Kidney (tissue), 14 donors: ENCODE data around the gene ZSWIM3. TPM values are rescaled to one million over a fixed set of nuclear protein-coding genes. Genes with fewer than 3 reads are reported as not detected.

Experiments
- DNase-seq, 5 donors: peaks; one replicate each; pipeline ENCODE4 v3.0.0-alpha.2; 2013 to 2020
- FAIRE-seq: peaks from 2 replicates; lab custom pipeline; 2012; peaks lifted over from hg19 to GRCh38; lab: Jason Lieb, UNC
- H3K27ac ChIP-seq, 2 donors: one replicate each; pipeline ENCODE4 v1.7.0; 2013; ENCODE audit warnings: low read depth in 2 of 2, low read length in 2 of 2, inconsistent platforms in 1 of 2
- H3K27me3 ChIP-seq: one replicate; pipeline ENCODE4 v1.7.1; 2013; ENCODE audit warnings: low read length, inconsistent platforms; ENCODE audit not compliant: control insufficient read depth, insufficient read depth
- H3K36me3 ChIP-seq, 3 donors: one replicate each; pipeline versions ENCODE4 v1.7.0 to v1.7.1; 2013; ENCODE audit warnings: low read length in 3 of 3, control low read depth in 1 of 3, inconsistent platforms in 1 of 3; ENCODE audit not compliant: insufficient read depth in 3 of 3, control insufficient read depth in 2 of 3
- H3K4me1 ChIP-seq, 3 donors: one replicate each; pipeline versions ENCODE4 v1.7.0 to v1.7.1; 2013; ENCODE audit warnings: low read length in 3 of 3, inconsistent platforms in 1 of 3, low read depth in 1 of 3; ENCODE audit not compliant: control insufficient read depth in 2 of 3, insufficient read depth in 2 of 3
- H3K4me3 ChIP-seq, 3 donors: one replicate each; pipeline versions ENCODE4 v1.7.0 to v1.8.1; 2013; ENCODE audit warnings: low read length in 3 of 3, control low read depth in 1 of 3, inconsistent platforms in 1 of 3
- H3K9ac ChIP-seq, 3 donors: one replicate each; pipeline versions ENCODE4 v1.7.0 to v1.7.1; 2013; ENCODE audit warnings: low read length in 3 of 3, control low read depth in 1 of 3, inconsistent platforms in 1 of 3
- H3K9me3 ChIP-seq, 3 donors: one replicate each; pipeline versions ENCODE4 v1.7.0 to v1.7.1; 2013; ENCODE audit warnings: low read length in 3 of 3, control low read depth in 1 of 3, inconsistent platforms in 1 of 3; ENCODE audit not compliant: control insufficient read depth in 2 of 3, insufficient read depth in 1 of 3
- intact Hi-C: fragments of 100-400 bp; cut with DNase I; formaldehyde crosslinking; loops from one replicate; pipeline ENCODE4 v1.11.1; 2022
- polyA plus RNA-seq: library from polyadenylated mRNA; stranded (reverse); fragments of 350-450 nt; fragmentation: Illumina TruSeq; extraction: RNeasy Lipid Tissue Mini Kit (QIAGEN cat#74804); gene quantifications from one replicate; pipeline ENCODE4 v1.2.3, GENCODE V29; 2014; ENCODE audit warnings: low read depth, low replicate concordance; ENCODE audit not compliant: insufficient read depth
- total RNA-seq: library from RNA; stranded (reverse); fragmentation: NEBNext Ultra II Directional; extraction: Animal tissue kit (Norgen Biotek cat#: 25700); gene quantifications from one replicate; pipeline ENCODE4 v1.2.1, GENCODE V29; 2021
- TF ChIP-seq, protein P1 (sequence below): IDR thresholded peaks from 3 replicates; pipeline ENCODE4 v1.5.1; 2012; ENCODE audit warnings: mild to moderate bottlenecking, moderate library complexity, borderline replicate concordance; ENCODE audit not compliant: insufficient read depth; ENCODE audit errors: extremely low read depth
- donor health status: control.
- donor health status: control.
- donor health status: control.
- donor health status: control.
- donor health status: control.
- donor health status: DM: yes; HTN: yes; CAD: no.
- donor health status: Normal renal cell carcinoma (clear cell type).

The ZSWIM3 gene
- total and polyA plus RNA-seq, 2 donors from 2014 or later = 2.6 to 3.2 TPM

DNA sequence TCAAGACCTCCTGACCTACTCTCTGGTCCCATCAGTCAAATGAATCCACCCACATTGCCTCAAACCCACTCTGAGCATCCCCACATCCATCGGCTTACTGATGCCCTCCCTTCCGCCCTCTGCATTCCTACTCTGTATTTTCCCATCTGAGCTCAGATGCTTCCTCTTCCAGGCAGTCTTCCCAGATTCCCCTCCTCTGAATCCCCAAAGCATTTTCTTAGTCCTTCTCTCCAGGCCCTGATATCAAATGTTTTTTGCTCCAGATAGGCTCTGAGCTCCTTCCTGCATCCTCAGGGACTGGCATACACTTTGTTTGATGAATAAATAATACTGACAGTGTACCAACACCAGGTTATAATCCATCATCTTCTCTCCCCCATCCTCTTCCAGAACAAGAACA is 50.7 kb downstream of the ZSWIM3 start:
- Histone ChIP-seq H3K27me3 (no peaks in the 10 kb centered on the region), H3K27ac (no peak overlapping the region), H3K4me3 (no peak overlapping the region), H3K9me3 (no peaks in the 10 kb centered on the region), H3K36me3 (no peaks in the 10 kb centered on the region), H3K4me1 (peaks cover 0 to 6% (median 0%) of the 10 kb centered on the region in 3 donors), H3K9ac (no peak overlapping the region)
- TF ChIP-seq, protein P1, sequence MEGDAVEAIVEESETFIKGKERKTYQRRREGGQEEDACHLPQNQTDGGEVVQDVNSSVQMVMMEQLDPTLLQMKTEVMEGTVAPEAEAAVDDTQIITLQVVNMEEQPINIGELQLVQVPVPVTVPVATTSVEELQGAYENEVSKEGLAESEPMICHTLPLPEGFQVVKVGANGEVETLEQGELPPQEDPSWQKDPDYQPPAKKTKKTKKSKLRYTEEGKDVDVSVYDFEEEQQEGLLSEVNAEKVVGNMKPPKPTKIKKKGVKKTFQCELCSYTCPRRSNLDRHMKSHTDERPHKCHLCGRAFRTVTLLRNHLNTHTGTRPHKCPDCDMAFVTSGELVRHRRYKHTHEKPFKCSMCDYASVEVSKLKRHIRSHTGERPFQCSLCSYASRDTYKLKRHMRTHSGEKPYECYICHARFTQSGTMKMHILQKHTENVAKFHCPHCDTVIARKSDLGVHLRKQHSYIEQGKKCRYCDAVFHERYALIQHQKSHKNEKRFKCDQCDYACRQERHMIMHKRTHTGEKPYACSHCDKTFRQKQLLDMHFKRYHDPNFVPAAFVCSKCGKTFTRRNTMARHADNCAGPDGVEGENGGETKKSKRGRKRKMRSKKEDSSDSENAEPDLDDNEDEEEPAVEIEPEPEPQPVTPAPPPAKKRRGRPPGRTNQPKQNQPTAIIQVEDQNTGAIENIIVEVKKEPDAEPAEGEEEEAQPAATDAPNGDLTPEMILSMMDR = no peak
- intact Hi-C loops = no loop called here
- peak in 1 of 5 donors; percentile 6 for DNase-seq
- FAIRE-seq = no peak

DNA sequence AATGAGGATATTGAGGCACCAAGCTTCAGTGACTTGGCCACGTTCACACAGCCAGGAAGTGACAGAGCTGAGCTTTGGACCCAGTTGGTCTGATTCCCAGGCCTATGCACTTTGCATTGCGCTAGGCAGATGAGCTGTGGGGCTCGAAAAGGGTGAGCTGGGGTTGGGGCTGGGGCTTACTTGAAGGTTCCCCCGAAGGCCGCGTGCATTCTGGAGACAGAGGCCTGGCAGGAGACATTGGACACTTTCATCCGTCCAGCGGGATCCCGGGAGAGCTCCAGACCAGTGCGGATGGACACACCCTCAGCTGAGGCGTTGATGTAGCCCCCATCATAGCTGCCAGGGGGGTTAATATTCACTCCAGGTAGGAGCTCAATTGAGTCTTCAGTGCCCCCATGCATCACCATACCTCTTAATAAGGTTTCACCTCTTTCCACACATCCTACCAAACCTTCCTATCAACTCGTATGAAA is 52.0 kb downstream of the ZSWIM3 start:
- intact Hi-C loops = no loop called here
- Histone ChIP-seq H3K36me3 (no peaks in the 10 kb centered on the region), H3K27ac (no peak overlapping the region), H3K27me3 (no peaks in the 10 kb centered on the region), H3K4me1 (peaks cover 0 to 6% (median 0%) of the 10 kb centered on the region in 3 donors), H3K9me3 (no peaks in the 10 kb centered on the region), H3K9ac (no peak overlapping the region), H3K4me3 (no peak overlapping the region)
- no peak for FAIRE-seq
- TF ChIP-seq, protein P1 = no peak
- DNase-seq = peak in 2 of 5 donors; percentile 52 to 67

DNA sequence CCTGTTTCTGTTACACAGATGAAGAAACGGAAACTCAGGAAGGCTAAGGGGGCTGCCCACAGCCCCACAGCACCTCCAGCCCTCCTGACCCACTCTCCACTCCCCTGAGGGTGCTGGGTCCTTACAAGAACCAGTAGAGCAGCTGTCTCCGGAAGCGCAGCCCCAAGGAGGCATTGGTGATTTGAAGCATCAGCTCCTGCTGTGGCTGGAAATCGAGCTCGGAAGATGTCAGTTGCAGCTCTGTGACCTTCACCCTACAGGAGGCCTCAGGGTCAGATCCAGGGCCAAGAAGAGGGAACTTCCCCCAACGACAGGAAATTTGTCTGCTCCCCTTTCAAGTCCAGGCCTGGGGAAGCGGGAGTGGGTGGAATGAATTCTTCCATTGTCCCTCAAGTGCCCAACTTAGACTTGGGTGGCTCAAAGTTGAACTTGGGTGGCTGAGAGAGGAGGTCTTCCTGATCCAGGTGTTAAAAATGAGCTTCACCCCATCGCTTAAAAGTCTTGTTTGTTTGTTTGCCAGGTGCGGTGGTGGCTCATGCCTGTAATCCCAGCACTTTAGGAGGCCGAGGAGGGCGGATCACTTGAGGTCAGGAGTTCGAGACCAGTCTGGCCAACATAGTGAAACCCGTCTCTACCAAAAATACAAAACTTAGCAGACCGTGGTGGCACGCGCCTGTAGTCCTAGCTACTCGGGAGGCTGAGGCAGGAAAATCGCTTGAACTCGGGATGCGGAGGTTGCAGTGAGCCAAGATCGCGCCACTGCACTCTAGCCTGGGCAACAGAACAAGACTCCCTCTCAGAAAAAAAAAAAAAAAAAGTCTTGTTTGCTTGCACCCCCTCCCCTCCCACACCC is 52.6 kb downstream of the ZSWIM3 start:
- DNase-seq = peak in 1 of 5 donors; percentile 56
- Histone ChIP-seq H3K27ac (peak overlapping the region in 1 of 2 donors; percentile 65), H3K9me3 (no peaks in the 10 kb centered on the region), H3K9ac (no peak overlapping the region), H3K4me3 (no peak overlapping the region), H3K27me3 (no peaks in the 10 kb centered on the region), H3K36me3 (no peaks in the 10 kb centered on the region), H3K4me1 (peaks cover 0 to 8% (median 0%) of the 10 kb centered on the region in 3 donors)
- TF ChIP-seq, protein P1 = no peak
- intact Hi-C loops = no loop called here
- FAIRE-seq = no peak
